Activated T-helper 1 cell treated with anti-CD3 and anti-CD28 coated beads, Interleukin-12 subunit alpha, Interleukin-12 subunit beta, Interleukin-2, Interleukin-4 antibody, amounts not matched to agents 30 ng/mL and 10 ng/mL and 1 ng/mL, durations not matched to agents 14 hours and 24 hours and 36 hours (primary cell): ENCODE measurements around the gene AVPR1A. TPM values are rescaled to one million over a fixed set of nuclear protein-coding genes. Genes with fewer than 3 reads are reported as not detected.

Experiments used
- DNase-seq: peaks from one replicate; pipeline ENCODE4 v3.0.0; 2021; ENCODE audit warnings: low spot score
- H3K27ac Mint-ChIP-seq: one replicate; pipeline ENCODE4 v1.8.0; 2021; ENCODE audit warnings: mild to moderate bottlenecking, mixed read lengths
- H3K27me3 Mint-ChIP-seq: one replicate; pipeline ENCODE4 v1.8.0; 2022; ENCODE audit warnings: mild to moderate bottlenecking, moderate library complexity, mixed read lengths; ENCODE audit not compliant: insufficient read depth
- H3K36me3 Mint-ChIP-seq: one replicate; pipeline ENCODE4 v1.8.0; 2021; ENCODE audit warnings: low read depth, mixed read lengths
- H3K4me1 Mint-ChIP-seq: one replicate; pipeline ENCODE4 v1.8.0; 2021; ENCODE audit warnings: low read depth, mixed read lengths
- H3K4me3 Mint-ChIP-seq: one replicate; pipeline ENCODE4 v1.8.0; 2021; ENCODE audit warnings: mild to moderate bottlenecking, moderate library complexity, mixed read lengths
- H3K9me3 Mint-ChIP-seq: one replicate; pipeline ENCODE4 v1.8.0; 2021; ENCODE audit warnings: mixed read lengths
- intact Hi-C: fragments of 100-400 bp; cut with micrococcal nuclease; formaldehyde crosslinking; loops from one replicate; pipeline ENCODE4 v1.15.1; 2024
- total RNA-seq: library from RNA; stranded (reverse); gene quantifications from 2 replicates; pipeline ENCODE4 v1.2.3, GENCODE V29; 2022

The AVPR1A gene
- total RNA-seq, 1 donor from 2014 or later: not detected

DNA sequence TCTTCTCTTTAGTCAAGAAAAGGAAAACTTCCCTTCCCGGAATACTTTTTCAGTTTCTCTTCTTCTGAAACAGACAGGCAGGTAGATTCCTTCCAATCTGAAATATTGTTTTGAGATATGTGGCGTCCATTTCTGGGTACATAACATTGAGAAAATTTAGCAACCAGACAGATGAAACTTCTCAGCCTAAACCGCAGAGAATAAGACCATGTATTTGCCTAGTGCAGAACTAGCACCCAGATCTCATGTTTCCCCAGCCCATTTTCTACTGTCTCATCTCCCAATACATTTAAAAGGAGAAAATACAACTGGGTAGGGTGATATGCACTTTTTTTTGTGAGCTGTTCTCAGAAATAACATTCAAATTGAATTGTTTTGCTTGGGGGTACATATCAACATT lies 6.4 kb downstream of the AVPR1A start:
- H3K27me3 Mint-ChIP-seq: peaks cover 16% of the 10 kb centered on the region
- H3K27ac Mint-ChIP-seq: no peak overlapping the region
- intact Hi-C loops: no loop called here
- no peak overlapping the region for H3K4me3 Mint-ChIP-seq
- no peaks in the 10 kb centered on the region for H3K4me1 Mint-ChIP-seq
- no peaks in the 10 kb centered on the region for H3K36me3 Mint-ChIP-seq
- peaks cover 4% of the 10 kb centered on the region for H3K9me3 Mint-ChIP-seq
- no peak for DNase-seq

- Mint-ChIP-seq H3K36me3 (no peaks in the 10 kb centered on the region), H3K4me1 (no peaks in the 10 kb centered on the region), H3K27ac (no peak overlapping the region), H3K4me3 (no peak overlapping the region), H3K27me3 (no peaks in the 10 kb centered on the region), H3K9me3 (peaks cover 4% of the 10 kb centered on the region)
- DNase-seq: no peak
- intact Hi-C loops: no loop called here
Measured at GRCh38 chr12:63138488-63138887, 12.5 kb downstream of the AVPR1A start.

DNA sequence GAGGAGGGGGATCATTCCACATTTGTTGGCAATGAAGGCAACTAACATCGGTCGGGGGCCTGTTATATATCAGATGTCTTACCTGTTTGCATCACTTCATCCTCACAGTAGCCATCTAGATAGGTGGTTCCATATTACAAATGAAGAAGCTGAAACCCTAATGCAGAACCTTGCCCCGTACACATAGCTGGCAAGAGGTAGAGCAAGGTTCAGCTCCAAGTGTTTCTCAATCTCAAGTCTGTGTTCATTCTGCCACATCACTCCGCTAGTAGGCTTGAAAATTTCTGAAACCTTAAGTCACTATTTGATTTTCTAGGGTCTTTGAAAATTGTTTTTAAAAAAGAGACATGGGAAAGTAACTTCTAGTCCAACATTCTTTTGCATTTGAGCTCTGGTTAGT lies 17.0 kb downstream of the AVPR1A start:
- H3K36me3 Mint-ChIP-seq: no peaks in the 10 kb centered on the region
- peaks cover 4% of the 10 kb centered on the region for H3K27me3 Mint-ChIP-seq
- no peak for DNase-seq
- no peak overlapping the region for H3K27ac Mint-ChIP-seq
- no peak overlapping the region for H3K4me3 Mint-ChIP-seq
- intact Hi-C loops: no loop called here
- no peaks in the 10 kb centered on the region for H3K9me3 Mint-ChIP-seq
- no peaks in the 10 kb centered on the region for H3K4me1 Mint-ChIP-seq

DNA sequence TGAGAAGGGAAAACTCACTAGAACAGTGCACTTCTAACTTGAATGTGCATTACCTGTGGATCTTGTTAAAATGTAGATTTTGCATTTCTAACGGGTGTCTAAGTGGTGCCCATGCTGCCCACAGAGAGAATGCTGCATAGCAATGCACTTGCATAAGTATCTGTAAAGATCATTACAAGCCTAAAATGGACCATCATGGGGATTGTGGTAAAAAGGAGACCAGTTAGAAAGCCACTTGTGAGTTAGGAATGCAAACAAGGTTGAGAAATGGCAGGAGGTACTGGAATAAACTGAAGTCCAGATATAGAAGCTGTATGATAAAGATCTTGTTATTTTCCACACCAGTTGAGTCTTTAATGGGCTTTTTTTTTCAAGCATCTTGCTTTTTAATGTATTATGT lies 18.8 kb downstream of the AVPR1A start:
- DNase-seq: no peak
- H3K36me3 Mint-ChIP-seq: no peaks in the 10 kb centered on the region
- H3K4me3 Mint-ChIP-seq: no peak overlapping the region
- H3K9me3 Mint-ChIP-seq: no peaks in the 10 kb centered on the region
- H3K27me3 Mint-ChIP-seq: peaks cover 4% of the 10 kb centered on the region
- no peaks in the 10 kb centered on the region for H3K4me1 Mint-ChIP-seq
- no peak overlapping the region for H3K27ac Mint-ChIP-seq
- intact Hi-C loops: no loop called here

DNA sequence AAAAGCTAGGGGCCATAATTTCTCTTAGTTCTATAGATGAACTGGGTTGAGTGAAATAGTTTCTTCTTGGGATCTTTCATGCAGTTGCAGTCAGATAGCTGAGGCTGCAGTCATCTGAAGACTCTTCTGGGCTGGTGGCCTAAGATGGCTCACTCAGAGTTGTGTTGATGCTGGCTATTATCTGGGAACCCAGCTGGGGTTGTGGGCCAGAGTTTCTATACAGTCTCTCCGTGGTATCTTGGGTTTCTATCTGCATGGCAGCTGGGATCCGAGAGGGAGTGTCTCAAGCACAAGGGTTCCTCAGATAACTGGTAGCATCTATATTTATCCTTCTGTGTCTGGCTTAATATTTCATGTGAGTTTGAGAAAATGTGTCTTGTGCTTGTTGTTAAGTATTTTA lies 21.1 kb downstream of the AVPR1A start:
- H3K4me3 Mint-ChIP-seq: no peak overlapping the region
- H3K27me3 Mint-ChIP-seq: peaks cover 4% of the 10 kb centered on the region
- no peak overlapping the region for H3K27ac Mint-ChIP-seq
- H3K36me3 Mint-ChIP-seq: no peaks in the 10 kb centered on the region
- H3K9me3 Mint-ChIP-seq: no peaks in the 10 kb centered on the region
- no peaks in the 10 kb centered on the region for H3K4me1 Mint-ChIP-seq
- no peak for DNase-seq
- intact Hi-C loops: no loop called here

DNA sequence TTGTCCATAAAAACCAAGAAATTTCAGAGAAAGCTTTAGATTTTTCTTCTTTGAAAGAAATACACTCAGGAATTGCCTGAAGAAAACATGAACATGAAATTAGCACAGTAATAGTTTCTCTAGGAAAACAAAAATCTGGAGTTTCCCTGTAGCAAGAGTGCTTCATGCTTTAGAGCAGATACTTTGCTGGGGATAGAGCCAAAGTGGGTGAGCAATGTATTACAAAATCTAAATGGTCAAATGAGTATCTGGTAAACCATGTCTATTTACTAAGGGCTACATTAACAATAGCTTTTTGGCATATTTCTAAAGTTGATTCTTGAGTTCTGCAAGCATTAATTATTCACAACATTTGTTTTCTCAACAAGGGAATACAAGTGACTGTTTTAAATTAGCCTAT lies 26.2 kb downstream of the AVPR1A start:
- DNase-seq: no peak
- Mint-ChIP-seq H3K4me3 (no peak overlapping the region), H3K27ac (no peak overlapping the region), H3K4me1 (no peaks in the 10 kb centered on the region), H3K36me3 (no peaks in the 10 kb centered on the region), H3K9me3 (no peaks in the 10 kb centered on the region), H3K27me3 (peaks cover 2% of the 10 kb centered on the region)
- intact Hi-C loops: no loop called here

DNA sequence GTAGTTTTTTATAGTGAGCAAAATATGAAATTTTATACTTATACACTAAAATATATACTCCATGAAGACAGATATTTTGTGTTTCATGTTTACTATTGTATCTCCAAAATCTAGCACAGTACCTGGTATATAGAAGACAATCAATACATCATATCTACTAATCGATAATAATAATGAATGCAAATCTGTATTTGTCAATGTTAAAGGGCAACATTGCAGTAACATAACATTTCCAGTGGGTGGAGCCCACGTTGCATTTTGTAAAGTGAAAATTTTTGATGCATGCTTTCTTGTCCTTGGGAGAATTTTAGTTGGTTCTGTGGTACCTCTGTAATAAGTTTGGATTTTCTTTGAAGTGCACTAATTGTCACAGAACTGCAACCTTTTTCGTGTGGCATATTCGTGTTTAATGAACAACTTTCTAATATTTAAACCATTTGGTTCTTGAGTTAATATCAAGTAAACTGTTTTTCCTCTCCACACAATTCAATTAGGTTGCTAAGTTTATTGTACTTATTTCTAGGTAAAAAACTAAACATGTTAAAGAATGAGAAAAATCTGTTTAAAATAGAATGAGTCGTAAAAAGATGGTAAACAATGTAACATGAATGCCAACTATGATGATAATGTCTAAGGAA lies 47.4 kb downstream of the AVPR1A start:
- Mint-ChIP-seq H3K27ac (no peak overlapping the region), H3K36me3 (no peaks in the 10 kb centered on the region), H3K4me3 (no peak overlapping the region), H3K9me3 (no peaks in the 10 kb centered on the region), H3K27me3 (peaks cover 3% of the 10 kb centered on the region), H3K4me1 (no peaks in the 10 kb centered on the region)
- intact Hi-C loops: loop anchor here (1.0 to 10.0 kb wide), 4 partner anchors 579 to 1289 kb away; partner anchors contain the start of gene C12orf56
- DNase-seq: no peak

DNA sequence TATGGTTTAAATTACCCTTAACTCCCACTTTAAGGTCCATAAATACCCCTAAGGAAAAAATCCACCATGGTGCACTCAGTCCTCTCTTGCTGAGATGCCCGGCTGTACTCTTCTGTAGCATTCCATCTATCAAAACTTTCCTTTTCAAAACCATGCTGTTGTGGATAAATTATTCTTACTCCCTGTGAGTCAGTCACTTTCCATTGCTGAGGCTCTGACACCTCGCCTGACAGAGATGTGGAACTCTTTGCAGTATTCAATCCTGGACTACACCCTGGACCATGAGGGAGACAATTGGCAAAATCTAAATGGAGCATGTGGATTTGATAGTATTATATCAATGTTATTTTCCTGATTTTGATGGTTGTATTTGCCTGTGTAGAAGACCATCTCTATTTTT lies 49.1 kb downstream of the AVPR1A start:
- Mint-ChIP-seq H3K27me3 (peaks cover 3% of the 10 kb centered on the region), H3K27ac (no peak overlapping the region), H3K36me3 (no peaks in the 10 kb centered on the region), H3K4me1 (no peaks in the 10 kb centered on the region), H3K4me3 (no peak overlapping the region), H3K9me3 (no peaks in the 10 kb centered on the region)
- intact Hi-C loops: loop anchor here (5.0 to 10.0 kb wide), 3 partner anchors 577 to 1290 kb away; partner anchors contain the start of gene C12orf56
- no peak for DNase-seq

GRCh38 chr12:63098851-63099250 lies 52.1 kb downstream of the AVPR1A start:
- no peak overlapping the region for H3K4me3 Mint-ChIP-seq
- no peak overlapping the region for H3K27ac Mint-ChIP-seq
- intact Hi-C loops: no loop called here
- H3K4me1 Mint-ChIP-seq: no peaks in the 10 kb centered on the region
- H3K27me3 Mint-ChIP-seq: peaks cover 3% of the 10 kb centered on the region
- DNase-seq: no peak
- H3K9me3 Mint-ChIP-seq: no peaks in the 10 kb centered on the region
- no peaks in the 10 kb centered on the region for H3K36me3 Mint-ChIP-seq

GRCh38 chr12:63095369-63095980 lies 55.5 kb downstream of the AVPR1A start:
- Mint-ChIP-seq H3K36me3 (no peaks in the 10 kb centered on the region), H3K27me3 (peaks cover 8% of the 10 kb centered on the region), H3K27ac (no peak overlapping the region), H3K9me3 (no peaks in the 10 kb centered on the region), H3K4me3 (no peak overlapping the region), H3K4me1 (no peaks in the 10 kb centered on the region)
- DNase-seq: no peak
- intact Hi-C loops: no loop called here

DNA sequence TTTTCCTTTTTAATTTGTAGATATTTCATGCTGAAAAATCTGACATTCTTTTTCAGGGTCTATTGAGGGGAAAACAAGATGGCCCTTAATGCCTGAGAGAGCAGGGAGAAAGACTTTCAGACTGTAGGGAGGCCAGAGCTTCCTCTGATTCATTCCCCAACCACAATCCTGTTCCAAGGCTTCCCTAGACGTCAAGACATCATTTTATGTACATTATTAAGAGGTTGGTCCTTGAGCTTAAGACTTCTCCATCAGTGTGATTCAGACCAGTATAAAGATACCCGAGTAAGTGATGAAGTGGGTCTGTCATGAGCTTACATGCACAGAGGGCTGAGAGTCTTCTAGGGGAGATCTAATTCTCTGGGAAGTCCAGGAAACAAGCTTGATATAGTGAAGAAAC lies 57.3 kb downstream of the AVPR1A start:
- intact Hi-C loops: no loop called here
- H3K27me3 Mint-ChIP-seq: peaks cover 7% of the 10 kb centered on the region
- no peaks in the 10 kb centered on the region for H3K4me1 Mint-ChIP-seq
- no peak overlapping the region for H3K27ac Mint-ChIP-seq
- no peaks in the 10 kb centered on the region for H3K36me3 Mint-ChIP-seq
- no peaks in the 10 kb centered on the region for H3K9me3 Mint-ChIP-seq
- no peak overlapping the region for H3K4me3 Mint-ChIP-seq
- no peak for DNase-seq

GRCh38 chr12:63093084-63093483 lies 57.9 kb downstream of the AVPR1A start:
- no peak for DNase-seq
- Mint-ChIP-seq H3K36me3 (no peaks in the 10 kb centered on the region), H3K27ac (no peak overlapping the region), H3K4me1 (no peaks in the 10 kb centered on the region), H3K27me3 (peaks cover 7% of the 10 kb centered on the region), H3K4me3 (no peak overlapping the region), H3K9me3 (no peaks in the 10 kb centered on the region)
- intact Hi-C loops: no loop called here
